Lower leg skin (tissue), 4 donors: Measurements from ENCODE around the gene FUBP1. TPM values are rescaled to one million over a fixed set of nuclear protein-coding genes. Genes with fewer than 3 reads are reported as not detected.
"Not testable (repeated sequence)": the region's sequence is repeated elsewhere in the genome, so short reads cannot be mapped to it uniquely, and the experiment has no call there.

Experiments used
- DNase-seq, 2 donors: peaks; one replicate each; pipeline ENCODE4 v3.0.0-alpha.2; 2019; ENCODE audit warnings: low spot score in 2 of 2
- H3K4me3 ChIP-seq: fragments of 200-600 bp; sonication (generic); 2 replicates; pipeline ENCODE4 v1.5.1; 2017; ENCODE audit warnings: mild to moderate bottlenecking, low read depth; ENCODE audit not compliant: poor library complexity, severe bottlenecking
- POLR2A ChIP-seq, 2 donors: fragments of 450-650 bp; IDR thresholded peaks; one replicate each; pipeline ENCODE4 v1.6.1; 2016 to 2017; ENCODE audit warnings: antibody characterized with exemption in 2 of 2, mild to moderate bottlenecking in 1 of 2, moderate library complexity in 1 of 2
- WGBS, 2 donors: methylation state at CpG; one replicate each; pipeline ENCODE4 v1.1.5; 2018; 5-methylcytosine and 5-hydroxymethylcytosine counted together
- intact Hi-C: fragments of 100-400 bp; cut with DNase I; formaldehyde crosslinking; loops from one replicate; pipeline ENCODE4 v1.15.0; 2023; ENCODE audit warnings: low total_unique reads
- total RNA-seq, 4 donors: library from RNA; depleted of rRNA; stranded (reverse); fragments of >200 nt; gene quantifications; one replicate each; pipeline ENCODE4 v1.1.0, GENCODE V29; 2016
- TF ChIP-seq, protein P1 (sequence below), 3 donors: fragments of 450-650 bp; IDR thresholded peaks; one replicate each; pipeline ENCODE4 v1.5.1; 2016; ENCODE audit warnings: antibody characterized with exemption in 3 of 3, mild to moderate bottlenecking in 3 of 3, moderate library complexity in 2 of 3

The FUBP1 gene
- total RNA-seq, 4 donors from 2014 or later: 48.7 to 105 (median 58.9) TPM

GRCh38 chr1:77925956-77926355, 52.9 kb downstream of the FUBP1 start:
- DNase-seq: no peak
- intact Hi-C loops: no loop called here

GRCh38 chr1:77925518-77925917, 53.4 kb downstream of the FUBP1 start:
- intact Hi-C loops: no loop called here
- no peak for DNase-seq
- WGBS, 2 donors: 62 to 63% methylated on average over 1 of the region's 1 CpG
- H3K4me3 ChIP-seq: no peak overlapping the region
- TF ChIP-seq, protein P1, sequence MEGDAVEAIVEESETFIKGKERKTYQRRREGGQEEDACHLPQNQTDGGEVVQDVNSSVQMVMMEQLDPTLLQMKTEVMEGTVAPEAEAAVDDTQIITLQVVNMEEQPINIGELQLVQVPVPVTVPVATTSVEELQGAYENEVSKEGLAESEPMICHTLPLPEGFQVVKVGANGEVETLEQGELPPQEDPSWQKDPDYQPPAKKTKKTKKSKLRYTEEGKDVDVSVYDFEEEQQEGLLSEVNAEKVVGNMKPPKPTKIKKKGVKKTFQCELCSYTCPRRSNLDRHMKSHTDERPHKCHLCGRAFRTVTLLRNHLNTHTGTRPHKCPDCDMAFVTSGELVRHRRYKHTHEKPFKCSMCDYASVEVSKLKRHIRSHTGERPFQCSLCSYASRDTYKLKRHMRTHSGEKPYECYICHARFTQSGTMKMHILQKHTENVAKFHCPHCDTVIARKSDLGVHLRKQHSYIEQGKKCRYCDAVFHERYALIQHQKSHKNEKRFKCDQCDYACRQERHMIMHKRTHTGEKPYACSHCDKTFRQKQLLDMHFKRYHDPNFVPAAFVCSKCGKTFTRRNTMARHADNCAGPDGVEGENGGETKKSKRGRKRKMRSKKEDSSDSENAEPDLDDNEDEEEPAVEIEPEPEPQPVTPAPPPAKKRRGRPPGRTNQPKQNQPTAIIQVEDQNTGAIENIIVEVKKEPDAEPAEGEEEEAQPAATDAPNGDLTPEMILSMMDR (IDR thresholded peaks at IDR 0.05): no peak
- TF ChIP-seq POLR2A (IDR thresholded peaks at IDR 0.05): no peak

More at GRCh38 chr1:77925956-77926355, 52.9 kb downstream of the FUBP1 start:
- no peak overlapping the region for H3K4me3 ChIP-seq
- WGBS, 2 donors: 85 to 86% methylated on average over 2 of the region's 2 CpGs
- TF ChIP-seq, protein P1 (IDR thresholded peaks at IDR 0.05): no peak
- no peak for TF ChIP-seq POLR2A (IDR thresholded peaks at IDR 0.05)

DNA sequence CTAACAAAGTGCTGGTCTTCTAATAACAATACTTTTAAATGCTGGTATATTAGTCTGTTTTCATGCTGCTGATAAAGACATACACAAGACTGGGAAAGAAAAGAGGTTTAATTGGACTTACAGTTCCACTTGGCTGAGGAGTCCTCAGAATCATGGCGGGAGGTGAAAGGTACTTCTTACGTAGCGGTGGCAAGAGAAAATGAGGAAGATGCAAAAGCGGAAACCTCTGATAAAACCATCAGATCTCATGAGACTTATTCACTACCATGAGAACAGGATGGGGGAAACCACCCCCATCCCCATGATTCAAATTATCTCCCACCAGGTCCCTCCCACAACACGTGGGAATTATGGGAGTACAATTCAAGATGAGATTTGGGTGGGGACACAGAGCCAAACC, 60.0 kb downstream of the FUBP1 start:
- H3K4me3 ChIP-seq, DNase-seq, intact Hi-C loops: not testable (repeated sequence)
- 93 to 95% methylated on average over 5 of the region's 5 CpGs for WGBS, 2 donors

GRCh38 chr1:77910116-77910515, 68.8 kb downstream of the FUBP1 start:
- WGBS, 2 donors: 86 to 88% methylated on average over 4 of the region's 4 CpGs
- DNase-seq: no peak
- H3K4me3 ChIP-seq: no peak overlapping the region
- intact Hi-C loops: no loop called here
- TF ChIP-seq, protein P1 (IDR thresholded peaks at IDR 0.05): no peak

DNA sequence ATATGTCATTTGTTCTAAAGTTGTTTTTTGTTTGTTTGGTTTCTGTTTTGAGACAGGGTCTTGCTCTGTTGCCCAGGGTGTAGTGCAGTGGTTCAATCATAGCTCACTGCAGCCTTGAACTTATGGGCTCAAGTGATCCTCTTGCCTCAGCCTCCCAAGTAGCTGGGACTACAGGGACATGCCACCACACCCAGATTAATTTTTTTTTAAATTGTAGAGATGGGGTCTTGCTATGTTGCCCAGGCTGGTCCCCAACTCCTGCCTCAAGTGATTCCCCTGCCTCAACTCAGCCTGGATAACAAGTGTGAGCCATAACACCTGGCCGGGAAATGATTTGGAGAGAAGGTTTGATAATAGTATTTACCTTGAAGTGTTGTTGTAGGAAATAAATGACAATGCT, 72.2 kb downstream of the FUBP1 start:
- no peak overlapping the region for H3K4me3 ChIP-seq
- no peak for DNase-seq
- TF ChIP-seq POLR2A (IDR thresholded peaks at IDR 0.05): no peak
- TF ChIP-seq, protein P1 (IDR thresholded peaks at IDR 0.05): no peak
- intact Hi-C loops: no loop called here
- 91 to 100% methylated on average over 1 of the region's 1 CpG for WGBS, 2 donors

DNA sequence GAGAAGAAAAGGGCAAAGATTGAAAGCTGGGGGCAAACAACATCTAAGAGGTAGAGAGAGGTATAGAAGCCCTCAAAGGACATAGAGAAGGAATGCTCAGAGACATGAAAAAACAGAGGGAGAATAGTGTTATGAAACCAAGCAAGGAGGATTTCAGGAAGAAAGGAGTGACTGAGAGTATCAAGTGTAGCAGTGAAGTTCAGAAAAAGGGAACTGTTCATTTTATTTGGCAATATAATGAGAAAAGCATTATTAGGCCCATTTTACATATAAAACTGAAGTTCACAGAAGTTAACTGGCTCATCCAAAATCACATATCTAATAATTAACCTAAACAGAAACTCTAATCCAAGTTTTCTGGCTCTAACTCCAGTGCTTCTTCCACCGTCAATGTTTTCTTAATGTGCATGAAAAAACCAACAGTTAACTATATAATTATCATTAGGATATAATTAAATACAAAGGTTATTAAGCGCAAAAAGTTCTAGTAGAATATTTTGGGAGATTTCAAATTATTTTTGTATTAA, 72.8 kb downstream of the FUBP1 start:
- 90 to 92% methylated on average over 2 of the region's 2 CpGs for WGBS, 2 donors
- intact Hi-C loops: no loop called here
- no peak overlapping the region for H3K4me3 ChIP-seq
- TF ChIP-seq POLR2A (IDR thresholded peaks at IDR 0.05): no peak
- TF ChIP-seq, protein P1 (IDR thresholded peaks at IDR 0.05): no peak
- no peak for DNase-seq
